ENCODE data around the gene NDNF.

GRCh38 chr4:121076416-121076815 lies 4.1 kb upstream of the NDNF start:
- TF ChIP-seq CTCF (conservative IDR thresholded peaks at IDR 0.05 in 1 of 2, IDR thresholded peaks at IDR 0.05 in 1 of 2; ENCODE audit: low read depth in 1 of 2, low read length in 2 of 2) = no peak
- TF ChIP-seq EZH2 (IDR thresholded peaks at IDR 0.05; ENCODE audit: low read length, missing control alignments) = no peak

Measured in fibroblast of lung (primary cell).